Neural cell (in vitro differentiated cells): ENCODE data around the gene RAP2A.

Experiments used
- CTCF ChIP-seq: fragments of 450-650 bp; IDR thresholded peaks from 2 replicates; pipeline ENCODE4 v1.5.1; 2014; ENCODE audit warnings: antibody characterized with exemption, mild to moderate bottlenecking, moderate library complexity; ENCODE audit not compliant: poor library complexity, severe bottlenecking
- EP300 ChIP-seq: fragments of 450-650 bp; conservative IDR thresholded peaks from 2 replicates; pipeline ENCODE4 v1.6.1; 2014; ENCODE audit warnings: antibody characterized with exemption, mild to moderate bottlenecking, moderate library complexity; ENCODE audit not compliant: poor library complexity, severe bottlenecking
- EZH2 ChIP-seq: fragments of 200-600, 300-800 bp; shearing (Covaris generic), sonication (generic); IDR thresholded peaks from 2 replicates; pipeline ENCODE4 v1.6.1; 2014; ENCODE audit warnings: antibody characterized with exemption, low read length, borderline replicate concordance, mild to moderate bottlenecking; ENCODE audit not compliant: insufficient read depth, poor library complexity, severe bottlenecking
- MXI1 ChIP-seq: fragments of 450-650 bp; conservative IDR thresholded peaks from 2 replicates; pipeline ENCODE4 v1.6.1; 2014; ENCODE audit warnings: antibody characterized with exemption, mild to moderate bottlenecking; ENCODE audit not compliant: poor library complexity, severe bottlenecking
- POLR2AphosphoS5 ChIP-seq: IDR thresholded peaks from 2 replicates; pipeline ENCODE4 v1.6.1; 2012
- RAD21 ChIP-seq: fragments of 450-650 bp; conservative IDR thresholded peaks from 2 replicates; pipeline ENCODE4 v1.6.1; 2014; ENCODE audit warnings: antibody characterized with exemption, mild to moderate bottlenecking, moderate library complexity
- REST ChIP-seq: IDR thresholded peaks from 2 replicates; pipeline ENCODE4 v1.6.1; 2012; ENCODE audit warnings: borderline replicate concordance
- TAF1 ChIP-seq: IDR thresholded peaks from 2 replicates; pipeline ENCODE4 v1.6.1; 2012; ENCODE audit warnings: low read depth

DNA sequence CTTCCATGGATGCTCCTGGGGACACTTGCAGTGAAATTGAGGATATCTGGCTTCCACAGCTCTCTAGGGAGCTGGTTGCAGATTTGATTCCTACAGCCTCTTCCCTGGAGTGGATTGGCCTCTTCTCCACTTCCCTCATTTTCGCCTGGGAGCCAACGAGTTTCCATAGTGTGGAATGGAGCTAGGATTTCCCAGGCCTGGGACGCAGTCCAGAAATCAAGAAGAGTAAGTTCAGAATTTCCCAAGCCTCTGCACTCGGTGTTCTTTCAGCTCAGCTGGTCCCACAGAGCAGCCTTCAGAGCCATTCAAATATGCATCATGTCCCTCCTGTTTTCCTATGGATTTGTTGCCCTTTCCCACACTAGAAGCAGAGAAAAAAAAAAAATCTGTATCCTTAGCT is 68.2 kb downstream of the RAP2A start:
- TF ChIP-seq CTCF (no peak), MXI1 (no peak), EZH2 (no peak), TAF1 (no peak), POLR2AphosphoS5 (no peak), REST (no peak), RAD21 (no peak), EP300 (no peak)
